Cardiac muscle cell (in vitro differentiated cells and primary cell): ENCODE measurements around the gene BICD2. TPM values are rescaled to one million over a fixed set of nuclear protein-coding genes. Genes with fewer than 3 reads are reported as not detected.

Experiments used
- DNase-seq, 2 donors: peaks; one replicate each; pipeline versions ENCODE4 v3.0.0 to v3.0.0-alpha.2; 2010 to 2017; ENCODE audit warnings: low read depth in 1 of 2, low spot score in 1 of 2
- H3K27ac ChIP-seq: fragments of 200-600 bp; sonication (generic); 2 replicates; pipeline ENCODE4 v1.5.1; 2016
- H3K27me3 ChIP-seq: fragments of 200-600 bp; sonication (generic); 2 replicates; pipeline ENCODE4 v1.6.0; 2016; ENCODE audit warnings: control low read depth
- H3K36me3 ChIP-seq: fragments of 200-600 bp; sonication (generic); 2 replicates; pipeline ENCODE4 v1.5.1; 2016; ENCODE audit warnings: control low read depth
- H3K4me1 ChIP-seq: fragments of 200-600 bp; sonication (generic); 2 replicates; pipeline ENCODE4 v1.8.1; 2017; ENCODE audit warnings: low read depth, mild to moderate bottlenecking, mixed run types
- H3K4me3 ChIP-seq: fragments of 200-600 bp; sonication (generic); 2 replicates; pipeline ENCODE4 v1.5.1; 2016; ENCODE audit warnings: mild to moderate bottlenecking
- H3K9me3 ChIP-seq: fragments of 200-600 bp; sonication (generic); 2 replicates; pipeline ENCODE4 v1.5.1; 2017; ENCODE audit warnings: low read depth, mild to moderate bottlenecking, control low read depth
- polyA plus RNA-seq: library from polyadenylated mRNA; unstranded; fragments of >200 nt; fragmentation: Nextera tagmentation; extraction: Ambion mirVana; gene quantifications from 2 replicates; pipeline ENCODE4 v1.2.1, GENCODE V29; 2016
- total RNA-seq: library from RNA; depleted of rRNA; stranded (reverse); fragments of >200 nt; gene quantifications from 2 replicates; pipeline ENCODE4 v1.2.3, GENCODE V29; 2016
- TF ChIP-seq, protein P1 (sequence below): IDR thresholded peaks from 2 replicates; pipeline ENCODE4 v1.5.1; 2012; ENCODE audit warnings: low read depth, mild to moderate bottlenecking, low read length

Gene BICD2
- total and polyA plus RNA-seq, 2 experiments from 2014 or later = 19.0 to 36.5 TPM

DNA sequence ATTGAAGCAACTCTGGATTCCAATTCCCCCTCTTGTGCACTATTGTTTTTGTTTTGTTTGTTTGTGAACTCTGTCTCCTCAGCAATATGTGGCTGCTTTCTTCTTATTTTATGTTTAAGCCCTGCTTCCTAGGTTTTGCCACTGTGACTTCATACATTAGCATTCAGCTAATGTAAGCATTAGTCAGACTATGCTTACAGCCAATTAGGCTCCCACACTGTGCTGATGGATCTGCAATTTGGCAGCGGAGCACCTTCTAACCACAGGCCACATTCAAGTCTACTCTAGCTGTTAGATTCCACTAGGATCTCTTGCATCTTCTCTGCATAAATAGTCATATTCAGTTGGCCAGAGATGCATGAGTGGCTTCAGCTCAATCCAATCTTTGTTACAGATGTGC, 9.6 kb upstream of the BICD2 start:
- DNase-seq = peak in 1 of 2 donors; percentile 81
- Histone ChIP-seq H3K4me3 (no peak overlapping the region), H3K27me3 (no peaks in the 10 kb centered on the region), H3K9me3 (no peaks in the 10 kb centered on the region), H3K36me3 (no peaks in the 10 kb centered on the region), H3K4me1 (no peaks in the 10 kb centered on the region), H3K27ac (no peak overlapping the region)
- TF ChIP-seq, protein P1, sequence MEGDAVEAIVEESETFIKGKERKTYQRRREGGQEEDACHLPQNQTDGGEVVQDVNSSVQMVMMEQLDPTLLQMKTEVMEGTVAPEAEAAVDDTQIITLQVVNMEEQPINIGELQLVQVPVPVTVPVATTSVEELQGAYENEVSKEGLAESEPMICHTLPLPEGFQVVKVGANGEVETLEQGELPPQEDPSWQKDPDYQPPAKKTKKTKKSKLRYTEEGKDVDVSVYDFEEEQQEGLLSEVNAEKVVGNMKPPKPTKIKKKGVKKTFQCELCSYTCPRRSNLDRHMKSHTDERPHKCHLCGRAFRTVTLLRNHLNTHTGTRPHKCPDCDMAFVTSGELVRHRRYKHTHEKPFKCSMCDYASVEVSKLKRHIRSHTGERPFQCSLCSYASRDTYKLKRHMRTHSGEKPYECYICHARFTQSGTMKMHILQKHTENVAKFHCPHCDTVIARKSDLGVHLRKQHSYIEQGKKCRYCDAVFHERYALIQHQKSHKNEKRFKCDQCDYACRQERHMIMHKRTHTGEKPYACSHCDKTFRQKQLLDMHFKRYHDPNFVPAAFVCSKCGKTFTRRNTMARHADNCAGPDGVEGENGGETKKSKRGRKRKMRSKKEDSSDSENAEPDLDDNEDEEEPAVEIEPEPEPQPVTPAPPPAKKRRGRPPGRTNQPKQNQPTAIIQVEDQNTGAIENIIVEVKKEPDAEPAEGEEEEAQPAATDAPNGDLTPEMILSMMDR = no peak

DNA sequence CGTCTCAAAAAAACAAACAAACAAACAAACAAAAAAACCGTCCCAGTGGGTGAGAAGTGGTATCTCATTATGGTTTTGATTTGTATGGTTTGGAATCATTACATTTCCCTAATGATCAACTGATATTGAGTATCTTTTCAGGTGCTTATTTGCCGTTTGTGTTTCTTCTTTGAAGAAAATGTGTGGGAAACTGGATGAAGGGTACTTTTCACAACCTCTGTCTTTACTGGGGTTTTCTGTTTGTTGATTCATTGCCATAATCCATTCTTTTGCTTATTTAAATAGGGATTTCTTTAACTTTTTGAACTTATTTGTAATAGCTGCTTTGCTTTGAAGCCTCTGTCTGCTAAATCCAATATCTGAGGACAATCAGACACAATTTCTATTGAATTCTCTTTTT, 9.2 kb upstream of the BICD2 start:
- no peak overlapping the region for H3K4me3 ChIP-seq
- H3K36me3 ChIP-seq = no peaks in the 10 kb centered on the region
- no peaks in the 10 kb centered on the region for H3K4me1 ChIP-seq
- no peak for DNase-seq
- no peak overlapping the region for H3K27ac ChIP-seq
- TF ChIP-seq, protein P1 = no peak
- no peaks in the 10 kb centered on the region for H3K27me3 ChIP-seq
- H3K9me3 ChIP-seq = no peaks in the 10 kb centered on the region

DNA sequence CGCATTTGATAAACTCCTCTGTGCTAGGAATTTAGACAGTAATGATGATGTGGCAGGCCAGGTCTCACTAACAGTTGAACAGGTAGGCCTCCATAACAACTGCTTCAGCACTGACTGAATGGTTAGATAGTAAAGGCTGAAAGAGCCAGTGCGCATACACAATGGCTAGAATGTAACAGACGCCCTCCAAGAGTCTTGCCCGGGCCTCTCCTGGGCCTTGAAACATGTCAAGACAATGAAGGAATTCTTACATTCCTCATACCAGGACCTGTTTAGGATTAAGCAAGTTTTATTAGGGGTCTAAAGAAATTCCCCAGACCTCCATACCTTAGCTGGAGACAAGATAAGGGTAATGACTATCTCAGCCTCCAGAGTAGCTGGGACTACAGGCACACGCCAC, 6.7 kb upstream of the BICD2 start:
- H3K27me3 ChIP-seq = no peaks in the 10 kb centered on the region
- H3K36me3 ChIP-seq = no peaks in the 10 kb centered on the region
- no peak for DNase-seq
- H3K27ac ChIP-seq = no peak overlapping the region
- no peaks in the 10 kb centered on the region for H3K4me1 ChIP-seq
- TF ChIP-seq, protein P1 = no peak
- no peaks in the 10 kb centered on the region for H3K9me3 ChIP-seq
- H3K4me3 ChIP-seq = no peak overlapping the region

DNA sequence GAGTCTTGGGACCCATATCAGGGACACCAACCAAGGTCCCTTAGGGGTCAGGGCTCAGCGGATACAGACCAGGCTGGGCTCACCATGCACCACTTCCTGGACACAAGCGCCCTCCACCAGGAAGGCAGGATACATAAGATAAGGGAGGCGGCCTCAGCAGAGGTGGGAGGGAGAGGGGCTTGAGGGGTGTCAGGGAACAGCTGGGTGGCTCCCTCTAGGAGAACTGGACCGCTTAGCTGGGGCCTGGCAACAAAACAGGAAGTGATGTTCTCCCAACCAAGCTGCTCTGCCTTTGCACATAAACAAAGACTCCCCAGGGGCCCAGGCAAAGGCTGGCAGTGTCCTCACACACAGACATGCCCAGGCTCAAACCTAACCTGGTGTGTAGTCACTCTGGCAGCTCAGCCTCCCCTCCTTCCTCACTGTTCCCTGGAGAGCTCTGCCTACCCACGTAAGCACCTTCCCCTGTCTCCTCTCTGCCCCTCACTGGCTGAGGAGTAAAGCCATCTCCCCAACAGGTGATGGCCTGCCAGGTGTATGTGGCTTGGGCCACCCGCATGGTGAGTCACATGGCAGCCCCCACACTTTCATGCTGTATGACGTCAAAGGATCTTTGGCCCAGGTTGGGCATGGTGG, 5.8 kb upstream of the BICD2 start:
- Histone ChIP-seq H3K4me3 (no peak overlapping the region), H3K27ac (no peak overlapping the region), H3K27me3 (no peaks in the 10 kb centered on the region), H3K4me1 (peaks cover 7% of the 10 kb centered on the region), H3K9me3 (no peaks in the 10 kb centered on the region), H3K36me3 (no peaks in the 10 kb centered on the region)
- TF ChIP-seq, protein P1 = no peak
- DNase-seq = peak in 1 of 2 donors; percentile 38

DNA sequence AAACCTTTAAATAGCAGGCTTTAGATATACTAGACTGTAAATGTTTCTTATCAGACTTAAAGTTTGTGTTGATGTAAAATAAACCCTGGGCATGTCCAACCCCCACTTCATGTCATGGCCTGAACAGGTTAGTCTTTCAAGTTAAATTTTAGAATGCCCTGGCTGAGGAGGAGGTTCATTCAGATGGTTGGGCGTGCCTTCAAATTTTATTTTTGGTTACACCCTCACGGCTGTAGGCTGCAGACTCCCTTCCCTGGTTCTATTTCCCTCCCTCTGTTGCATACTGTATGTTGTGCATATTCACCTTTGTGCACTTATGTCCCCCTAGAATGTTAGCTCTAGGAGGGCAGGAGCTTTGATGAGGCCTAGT, 5.3 kb upstream of the BICD2 start:
- Histone ChIP-seq H3K27ac (no peak overlapping the region), H3K36me3 (no peaks in the 10 kb centered on the region), H3K4me3 (no peak overlapping the region), H3K9me3 (no peaks in the 10 kb centered on the region), H3K27me3 (no peaks in the 10 kb centered on the region), H3K4me1 (peaks cover 7% of the 10 kb centered on the region)
- no peak for DNase-seq
- TF ChIP-seq, protein P1 = no peak
